SH-SY5Y (cell line): Measurements from ENCODE around the gene PNLDC1.

ENCODE experiments used
- GATA2 ChIP-seq: IDR thresholded peaks from 2 replicates; pipeline ENCODE4 v1.6.1; 2011; ENCODE audit warnings: mild to moderate bottlenecking, low read depth, low read length
- GATA3 ChIP-seq: IDR thresholded peaks from 2 replicates; pipeline ENCODE4 v1.6.1; 2011; ENCODE audit warnings: low read depth, mild to moderate bottlenecking, low read length, moderate library complexity

DNA sequence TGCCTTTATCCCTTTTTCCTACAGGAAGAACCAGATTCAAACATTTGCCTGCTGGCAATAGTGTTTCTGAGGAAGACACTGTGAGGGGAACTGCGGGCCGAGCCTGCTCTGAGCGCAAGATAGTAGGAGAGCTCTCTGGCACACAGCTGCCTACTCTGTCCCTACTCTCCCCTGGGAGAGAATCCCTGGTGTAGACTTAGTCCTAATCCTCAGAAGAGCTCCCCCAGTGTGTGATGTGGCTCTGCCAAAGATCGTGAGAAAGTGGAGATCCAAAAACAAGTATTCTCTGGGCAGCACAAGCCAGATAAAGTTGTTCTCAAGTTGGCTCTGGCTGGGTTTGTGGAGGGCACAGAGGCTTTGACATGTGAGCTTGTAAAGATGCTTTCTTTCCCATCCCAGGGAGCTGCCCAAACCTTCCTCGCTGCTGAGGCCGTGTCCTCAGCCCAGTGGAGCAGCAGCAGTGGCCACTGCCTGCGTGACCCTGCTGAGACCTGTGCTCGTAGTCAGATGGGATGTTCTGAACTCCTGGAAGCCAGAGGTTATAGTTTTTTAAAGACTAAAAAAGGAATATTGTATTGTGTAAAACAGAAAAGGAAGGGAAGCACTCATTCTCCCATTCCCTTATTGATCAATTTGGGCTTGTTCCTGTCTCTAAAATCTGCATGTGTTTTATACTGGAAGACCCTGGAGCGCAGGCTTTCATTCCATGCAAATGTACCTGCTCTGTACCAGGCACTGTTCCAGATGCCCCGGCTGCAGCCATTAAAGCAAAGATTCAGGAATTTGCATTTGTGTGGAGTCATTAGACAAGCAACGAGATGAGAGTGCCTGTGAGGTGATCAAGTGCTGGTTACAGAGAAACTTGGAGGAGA is 30.7 kb downstream of the PNLDC1 start:
- TF ChIP-seq GATA2, result no peak
- no peak for TF ChIP-seq GATA3
